HG03439 (cell line): Measurements from ENCODE around the gene TIGD7.
A peak's percentile ranks its signal among the peaks of the same experiment; 100 is the strongest.

Source experiments
- ATAC-seq: cut with Tn5 transposase; IDR thresholded peaks from one replicate; pipeline ENCODE4 v1.9.1; 2021; ENCODE audit warnings: mild to moderate bottlenecking, moderate library complexity; ENCODE audit not compliant: unreplicated experiment

Gene TIGD7, protein sequence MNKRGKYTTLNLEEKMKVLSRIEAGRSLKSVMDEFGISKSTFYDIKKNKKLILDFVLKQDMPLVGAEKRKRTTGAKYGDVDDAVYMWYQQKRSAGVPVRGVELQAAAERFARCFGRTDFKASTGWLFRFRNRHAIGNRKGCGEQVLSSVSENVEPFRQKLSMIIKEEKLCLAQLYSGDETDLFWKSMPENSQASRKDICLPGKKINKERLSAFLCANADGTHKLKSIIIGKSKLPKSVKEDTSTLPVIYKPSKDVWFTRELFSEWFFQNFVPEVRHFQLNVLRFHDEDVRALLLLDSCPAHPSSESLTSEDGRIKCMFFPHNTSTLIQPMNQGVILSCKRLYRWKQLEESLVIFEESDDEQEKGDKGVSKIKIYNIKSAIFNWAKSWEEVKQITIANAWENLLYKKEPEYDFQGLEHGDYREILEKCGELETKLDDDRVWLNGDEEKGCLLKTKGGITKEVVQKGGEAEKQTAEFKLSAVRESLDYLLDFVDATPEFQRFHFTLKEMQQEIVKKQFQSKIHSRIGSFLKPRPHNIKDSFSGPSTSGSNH

DNA sequence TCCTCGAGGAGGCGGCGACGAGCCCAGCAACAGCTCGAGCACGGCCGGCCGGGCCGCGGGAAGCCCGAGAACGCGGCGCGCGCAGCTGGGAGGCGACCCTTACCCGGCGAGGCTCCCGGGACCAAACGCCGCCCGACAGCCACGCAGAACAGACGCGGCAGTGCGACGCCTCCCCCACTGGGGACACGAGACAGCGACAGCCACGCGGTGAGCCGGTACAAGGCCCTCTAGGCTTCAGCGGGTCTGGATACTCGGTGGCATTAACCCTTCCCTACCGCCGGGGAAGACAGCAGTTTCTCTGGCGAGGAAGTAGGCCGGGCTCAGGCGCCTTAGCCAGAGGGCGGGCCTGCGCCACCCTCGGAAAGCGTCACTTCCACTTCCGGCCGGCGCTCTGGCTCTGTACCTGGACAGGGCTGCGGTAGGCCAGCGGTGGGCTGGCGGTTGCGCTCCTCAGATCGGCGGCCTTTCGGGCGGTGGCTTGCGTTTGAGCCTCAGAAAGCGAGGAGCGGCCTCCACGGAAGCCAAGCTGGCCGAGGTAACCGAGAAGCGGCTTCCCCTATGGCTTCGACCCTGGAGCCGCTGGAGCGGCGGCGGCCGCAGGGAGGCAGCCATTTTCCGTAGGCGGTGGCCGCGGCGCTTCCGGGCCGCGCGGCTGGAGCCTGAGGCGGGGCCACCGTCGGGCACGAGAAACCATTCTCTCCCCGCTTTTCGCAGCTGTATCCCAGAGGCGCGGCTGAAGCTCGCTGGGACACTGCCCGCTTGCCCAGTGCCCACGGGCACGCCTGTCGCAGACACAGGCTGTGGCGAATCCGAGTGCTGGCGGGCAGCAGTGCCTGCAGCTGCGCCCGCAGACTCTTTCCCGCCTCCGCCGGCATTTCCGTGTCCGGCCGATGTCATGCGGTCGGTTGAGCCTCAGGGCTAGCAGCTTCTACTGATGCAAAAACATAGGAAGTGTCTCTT, at the start of gene TIGD7, which contains the start of gene ZNF75A:
TSS of gene TIGD7 (minus strand) at position 322 of the 960 bp plus-strand sequence. CDS start 4,816 bp downstream, outside the sequence.
TSS of gene ZNF75A (plus strand) at position 389 of the 960 bp plus-strand sequence. CDS start 2,932 bp downstream, outside the sequence.
- ATAC-seq = peak; percentile 92

DNA sequence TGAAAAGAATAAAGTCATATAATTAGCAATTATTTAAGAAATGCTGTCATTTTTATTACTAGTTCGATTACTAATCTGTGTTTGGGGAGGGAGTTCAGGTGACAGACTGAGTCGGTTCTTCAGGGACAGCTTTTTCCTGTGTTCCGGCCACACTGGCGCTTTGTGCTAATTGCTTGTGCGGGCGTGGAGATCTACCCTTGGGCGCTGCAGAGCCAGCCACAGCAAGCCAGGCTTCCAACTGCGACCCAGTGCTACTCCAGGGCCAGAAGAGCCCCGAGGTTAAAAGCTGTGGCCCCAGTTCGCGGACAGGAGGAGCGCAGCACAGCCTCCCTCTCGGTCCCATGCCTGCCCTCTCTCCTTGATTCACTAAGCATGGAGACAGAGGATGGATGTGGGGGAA, 43.9 kb upstream of the TIGD7 start:
- ATAC-seq = no peak

GRCh38 chr16:3348547-3349167, 43.4 kb upstream of the TIGD7 start:
- no peak for ATAC-seq

GRCh38 chr16:3347586-3347985, 42.4 kb upstream of the TIGD7 start:
- no peak for ATAC-seq

DNA sequence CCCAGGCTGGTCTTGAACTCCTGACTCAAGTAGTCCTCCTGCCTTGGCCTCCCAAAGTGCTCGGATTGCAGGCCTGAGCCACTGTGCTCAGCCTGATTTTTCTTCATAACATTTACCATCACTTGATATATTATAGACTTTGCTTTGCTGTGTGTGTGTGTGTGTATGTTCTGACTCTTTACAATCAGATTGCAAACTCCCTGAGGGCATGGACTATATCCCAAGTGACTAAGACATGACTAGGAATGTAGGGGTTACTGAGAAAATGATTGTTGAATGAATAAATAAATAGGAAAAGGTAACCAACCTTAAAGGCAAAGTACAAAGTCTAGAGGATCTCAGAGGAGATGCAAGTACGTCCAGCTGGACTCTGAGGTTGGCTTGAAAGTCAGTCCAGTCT, 40.8 kb upstream of the TIGD7 start:
- ATAC-seq = no peak

DNA sequence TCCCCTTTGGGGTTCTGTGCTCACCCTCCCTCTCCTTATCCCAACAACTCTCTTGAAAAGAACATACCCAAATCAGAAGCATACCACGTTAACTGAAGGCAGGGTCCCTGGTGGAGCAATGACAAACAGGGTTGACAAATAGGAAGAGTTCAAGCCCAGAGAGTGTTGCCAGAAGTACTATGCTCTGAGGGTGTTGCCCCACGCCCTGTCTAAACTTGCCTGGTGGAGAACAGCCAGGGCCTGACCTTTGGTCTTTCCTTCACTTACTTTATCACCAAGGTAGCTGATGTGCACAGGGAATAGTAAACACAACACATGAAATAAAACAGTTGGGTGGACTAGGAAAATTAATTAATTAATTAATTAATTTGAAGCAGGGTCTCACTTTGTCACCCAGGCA, 23.4 kb upstream of the TIGD7 start:
- no peak for ATAC-seq

GRCh38 chr16:3328104-3328503, 22.9 kb upstream of the TIGD7 start:
- no peak for ATAC-seq

DNA sequence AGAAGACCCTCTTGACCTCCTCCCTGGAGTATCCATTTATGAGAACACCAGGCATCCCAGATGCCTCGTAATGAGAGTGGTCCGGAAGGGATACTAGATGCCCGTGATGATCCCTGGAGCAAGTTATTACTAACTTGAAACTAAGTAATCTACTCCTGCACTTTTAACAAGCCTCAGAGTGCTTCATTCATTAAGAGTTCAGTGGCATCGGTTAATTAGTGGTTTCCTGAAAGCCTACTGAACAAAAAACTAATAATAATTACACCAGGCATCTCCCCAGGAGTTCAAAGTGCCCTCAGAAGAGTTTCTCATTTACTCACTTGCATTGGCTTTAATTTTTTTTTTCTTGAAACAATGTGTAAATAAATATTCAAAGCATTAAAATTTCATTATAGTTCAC, 22.3 kb upstream of the TIGD7 start:
- ATAC-seq = no peak

GRCh38 chr16:3321816-3322215, 16.6 kb upstream of the TIGD7 start:
- no peak for ATAC-seq

- ATAC-seq = no peak
Measured at GRCh38 chr16:3317315-3317999, 12.2 kb upstream of the TIGD7 start.

DNA sequence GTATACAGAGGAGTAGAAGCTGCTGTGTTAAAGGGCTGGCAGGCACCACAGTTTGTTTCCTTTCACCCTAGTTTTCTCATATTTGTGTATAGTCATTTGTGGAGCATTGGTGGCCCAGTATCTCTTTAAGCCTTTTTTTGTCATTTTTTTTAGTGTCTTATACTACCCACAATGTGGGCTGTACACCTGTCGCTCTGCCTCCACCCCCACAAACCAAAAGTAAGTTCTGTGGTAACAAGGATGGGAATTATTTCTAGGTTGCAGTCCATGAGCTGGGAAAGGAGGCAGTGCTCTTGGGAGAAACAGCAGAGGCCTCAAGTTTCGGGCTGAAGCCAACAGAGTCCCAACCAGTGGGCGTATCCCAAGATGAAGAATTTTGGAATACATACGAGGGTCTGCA, 6.3 kb upstream of the TIGD7 start:
- ATAC-seq = no peak

GRCh38 chr16:3306078-3306477, 848 bp upstream of the TIGD7 start:
- ATAC-seq = no peak

- no peak for ATAC-seq
Measured at GRCh38 chr16:3304370-3304769, 860 bp downstream of the TIGD7 start.

DNA sequence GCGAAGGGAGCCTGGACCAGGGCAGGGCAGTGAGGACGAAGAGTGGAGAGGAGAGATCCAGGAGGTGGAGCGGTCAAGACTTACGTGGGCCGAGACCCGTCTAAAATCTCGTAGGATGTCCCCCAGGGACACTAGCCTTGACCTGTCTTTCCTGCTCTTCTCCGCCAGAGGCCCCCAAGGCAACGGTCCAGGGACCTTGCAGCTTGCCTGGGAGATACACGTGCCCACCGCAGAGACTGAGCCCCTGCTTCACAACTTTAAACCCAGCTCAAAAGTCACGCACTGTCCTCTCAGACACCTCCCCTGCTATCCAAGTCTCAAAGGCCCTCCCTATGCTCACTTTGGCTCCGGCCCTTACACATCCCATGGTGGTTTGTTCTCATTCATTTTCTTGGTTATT, 9.4 kb downstream of the TIGD7 start:
- no peak for ATAC-seq

GRCh38 chr16:3295209-3295608, 10.0 kb downstream of the TIGD7 start:
- ATAC-seq = no peak

- ATAC-seq = no peak
Measured at GRCh38 chr16:3292604-3293003, 12.6 kb downstream of the TIGD7 start.

DNA sequence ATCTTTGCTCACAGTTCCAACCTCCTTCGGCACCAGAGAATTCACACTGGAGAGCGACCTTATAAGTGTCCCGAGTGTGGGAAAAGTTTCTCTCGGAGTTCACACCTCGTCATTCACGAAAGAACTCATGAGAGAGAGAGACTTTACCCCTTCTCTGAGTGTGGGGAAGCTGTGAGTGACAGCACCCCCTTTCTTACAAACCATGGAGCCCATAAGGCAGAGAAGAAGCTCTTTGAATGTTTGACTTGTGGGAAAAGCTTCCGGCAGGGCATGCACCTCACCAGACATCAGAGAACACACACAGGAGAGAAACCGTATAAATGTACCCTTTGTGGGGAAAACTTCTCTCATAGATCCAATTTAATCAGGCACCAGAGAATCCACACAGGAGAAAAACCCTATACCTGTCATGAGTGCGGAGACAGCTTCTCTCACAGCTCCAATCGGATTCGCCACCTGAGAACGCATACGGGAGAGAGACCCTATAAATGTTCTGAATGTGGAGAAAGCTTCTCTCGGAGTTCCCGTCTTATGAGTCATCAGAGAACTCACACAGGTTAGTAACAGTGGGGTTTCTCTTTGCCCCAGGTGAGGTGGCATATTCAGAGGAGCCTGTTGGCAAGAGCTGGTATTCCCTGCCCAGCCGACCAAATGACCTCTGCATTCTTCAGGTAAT, 15.1 kb downstream of the TIGD7 start:
- ATAC-seq = no peak

GRCh38 chr16:3285131-3285530, 20.1 kb downstream of the TIGD7 start:
- no peak for ATAC-seq

GRCh38 chr16:3283543-3284447, 21.4 kb downstream of the TIGD7 start:
- ATAC-seq = no peak
